ENCODE data around the gene SYCE1L.
"Not testable (repeated sequence)": the region's sequence is repeated elsewhere in the genome, so short reads cannot be mapped to it uniquely, and the experiment has no call there.

The SYCE1L gene

GRCh38 chr16:77197747-77198146 is 1.5 kb upstream of the SYCE1L start:
- DNase-seq (ENCODE audit: low spot score) = no peak

- no peak for DNase-seq (ENCODE audit: low spot score)
Measured at GRCh38 chr16:77206533-77206932, 7.3 kb downstream of the SYCE1L start.

GRCh38 chr16:77207030-77207429 is 7.8 kb downstream of the SYCE1L start:
- DNase-seq (ENCODE audit: low spot score) = no peak

GRCh38 chr16:77208382-77208781 is 9.2 kb downstream of the SYCE1L start:
- no peak for DNase-seq (ENCODE audit: low spot score)

- DNase-seq (ENCODE audit: low spot score) = no peak
Measured at GRCh38 chr16:77211880-77212740, 12.9 kb downstream of the SYCE1L start.

GRCh38 chr16:77212741-77213541 is 13.7 kb downstream of the SYCE1L start:
- no peak for DNase-seq (ENCODE audit: low spot score)

- DNase-seq (ENCODE audit: low spot score) = peak; percentile 60
Measured at GRCh38 chr16:77213542-77214106, 14.4 kb downstream of the SYCE1L start.

GRCh38 chr16:77214411-77215138 is 15.4 kb downstream of the SYCE1L start:
- no peak for DNase-seq (ENCODE audit: low spot score)

GRCh38 chr16:77219437-77219836 is 20.2 kb downstream of the SYCE1L start:
- DNase-seq (ENCODE audit: low spot score) = no peak

- no peak for DNase-seq (ENCODE audit: low spot score)
Measured at GRCh38 chr16:77220427-77220826, 21.2 kb downstream of the SYCE1L start.

GRCh38 chr16:77221482-77221881 is 22.3 kb downstream of the SYCE1L start:
- DNase-seq (ENCODE audit: low spot score) = no peak

- DNase-seq (ENCODE audit: low spot score) = no peak
Measured at GRCh38 chr16:77223184-77223583, 24.0 kb downstream of the SYCE1L start.

- no peak for DNase-seq (ENCODE audit: low spot score)
Measured at GRCh38 chr16:77225182-77225581, 26.0 kb downstream of the SYCE1L start.

GRCh38 chr16:77227745-77228144 is 28.5 kb downstream of the SYCE1L start:
- no peak for DNase-seq (ENCODE audit: low spot score)

GRCh38 chr16:77231047-77231446 is 31.8 kb downstream of the SYCE1L start:
- DNase-seq (ENCODE audit: low spot score) = no peak

GRCh38 chr16:77233799-77234519 is 34.8 kb downstream of the SYCE1L start:
- no peak for DNase-seq (ENCODE audit: low spot score)

- DNase-seq (ENCODE audit: low spot score) = no peak
Measured at GRCh38 chr16:77234611-77235010, 35.4 kb downstream of the SYCE1L start.

GRCh38 chr16:77236063-77236511 is 36.9 kb downstream of the SYCE1L start:
- peak; percentile 72 for DNase-seq (ENCODE audit: low spot score)

- DNase-seq (ENCODE audit: low spot score) = no peak
Measured at GRCh38 chr16:77238593-77238992, 39.4 kb downstream of the SYCE1L start.

- DNase-seq (ENCODE audit: low spot score) = not testable (repeated sequence)
Measured at GRCh38 chr16:77242471-77242870, 43.3 kb downstream of the SYCE1L start.

GRCh38 chr16:77246150-77246549 is 46.9 kb downstream of the SYCE1L start:
- no peak for DNase-seq (ENCODE audit: low spot score)

Measured in hepatic stellate cell (primary cell).